Measurements from ENCODE around the gene TRAK2. TPM values are rescaled to one million over a fixed set of nuclear protein-coding genes. Genes with fewer than 3 reads are reported as not detected.
A peak's percentile ranks its signal among the peaks of the same experiment; 100 is the strongest.

TRAK2 gene
- total RNA-seq, 4 donors from 2014 or later: 30.2 to 48.3 (median 34.8) TPM

GRCh38 chr2:201363857-201364560 is 87.2 kb downstream of the TRAK2 start:
- Histone ChIP-seq H3K9me3 (peaks cover 0 to 23% (median 10%) of the 10 kb centered on the region in 4 donors), H3K4me1 (no peaks in the 10 kb centered on the region), H3K36me3 (peaks cover 0 to 54% (median 0%) of the 10 kb centered on the region in 3 donors), H3K27ac (no peak overlapping the region), H3K4me3 (no peak overlapping the region), H3K27me3 (no peaks in the 10 kb centered on the region)
- WGBS, 2 donors: 89 to 91% methylated on average over 2 of the region's 2 CpGs
- TF ChIP-seq EP300 (IDR thresholded peaks at IDR 0.05): no peak
- TF ChIP-seq, protein P1, sequence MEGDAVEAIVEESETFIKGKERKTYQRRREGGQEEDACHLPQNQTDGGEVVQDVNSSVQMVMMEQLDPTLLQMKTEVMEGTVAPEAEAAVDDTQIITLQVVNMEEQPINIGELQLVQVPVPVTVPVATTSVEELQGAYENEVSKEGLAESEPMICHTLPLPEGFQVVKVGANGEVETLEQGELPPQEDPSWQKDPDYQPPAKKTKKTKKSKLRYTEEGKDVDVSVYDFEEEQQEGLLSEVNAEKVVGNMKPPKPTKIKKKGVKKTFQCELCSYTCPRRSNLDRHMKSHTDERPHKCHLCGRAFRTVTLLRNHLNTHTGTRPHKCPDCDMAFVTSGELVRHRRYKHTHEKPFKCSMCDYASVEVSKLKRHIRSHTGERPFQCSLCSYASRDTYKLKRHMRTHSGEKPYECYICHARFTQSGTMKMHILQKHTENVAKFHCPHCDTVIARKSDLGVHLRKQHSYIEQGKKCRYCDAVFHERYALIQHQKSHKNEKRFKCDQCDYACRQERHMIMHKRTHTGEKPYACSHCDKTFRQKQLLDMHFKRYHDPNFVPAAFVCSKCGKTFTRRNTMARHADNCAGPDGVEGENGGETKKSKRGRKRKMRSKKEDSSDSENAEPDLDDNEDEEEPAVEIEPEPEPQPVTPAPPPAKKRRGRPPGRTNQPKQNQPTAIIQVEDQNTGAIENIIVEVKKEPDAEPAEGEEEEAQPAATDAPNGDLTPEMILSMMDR (IDR thresholded peaks at IDR 0.05): peak; percentile 58 to 76 (median 69)
- DNase-seq (ENCODE audit: low spot score in 2 of 2): peak in 1 of 2 donors; percentile 21

DNA sequence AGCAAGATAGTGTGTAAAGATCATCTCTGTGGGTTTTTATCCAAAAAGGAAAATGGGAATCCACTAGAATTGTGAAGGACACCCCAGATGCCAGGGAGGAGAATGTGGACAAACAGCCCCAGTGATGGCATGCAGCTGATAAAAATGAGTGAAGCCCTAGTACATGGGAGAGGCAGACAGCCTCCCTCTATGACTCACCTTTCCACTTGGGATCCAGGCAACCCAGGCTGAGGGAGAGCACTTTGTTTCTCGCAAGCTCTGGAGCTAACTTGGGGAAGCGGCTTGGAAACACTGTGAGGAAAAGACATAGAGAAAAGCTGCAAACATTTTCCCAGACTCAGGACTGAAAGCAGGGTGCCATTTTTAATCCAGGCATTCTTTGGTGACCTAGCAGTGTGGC is 88.9 kb downstream of the TRAK2 start:
- no peak overlapping the region for H3K27ac ChIP-seq

DNA sequence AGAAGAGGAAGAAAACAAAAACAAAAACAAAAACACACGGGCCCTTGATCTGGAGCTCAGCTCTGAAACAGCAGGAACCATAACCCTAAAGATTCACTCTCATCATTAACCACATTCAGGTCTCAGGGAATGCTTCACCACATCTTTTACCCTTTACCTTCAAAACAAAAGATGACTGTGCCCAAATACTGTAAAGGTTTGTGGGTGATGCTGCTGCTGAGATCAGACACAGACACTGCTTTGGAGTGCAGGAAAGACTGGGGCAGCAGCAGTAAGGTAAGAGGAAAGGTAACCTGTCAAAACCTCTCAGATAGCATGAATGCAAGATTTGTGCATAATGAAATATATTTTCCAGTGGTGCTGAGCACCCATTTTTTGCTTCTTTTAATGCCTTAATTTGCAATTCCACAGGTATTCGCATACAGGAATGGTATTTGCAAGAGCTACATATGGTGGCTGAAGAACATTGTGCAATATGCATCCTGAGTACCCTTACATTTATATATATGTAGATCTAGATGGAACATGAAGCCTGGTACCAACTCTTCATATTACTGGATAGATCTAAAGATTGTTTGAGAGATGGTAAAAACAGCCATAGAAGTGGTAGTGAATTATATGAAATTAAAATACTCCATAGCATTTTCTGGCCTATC is 90.1 kb downstream of the TRAK2 start:
- no peaks in the 10 kb centered on the region for H3K27me3 ChIP-seq
- no peak overlapping the region for H3K27ac ChIP-seq
- no peak overlapping the region for H3K4me3 ChIP-seq
- H3K4me1 ChIP-seq: peaks cover 0 to 7% (median 0%) of the 10 kb centered on the region in 4 donors
- H3K9me3 ChIP-seq: no peaks in the 10 kb centered on the region
- WGBS, 2 donors: 94 to 98% methylated on average over 2 of the region's 2 CpGs
- TF ChIP-seq EP300 (IDR thresholded peaks at IDR 0.05): no peak
- TF ChIP-seq, protein P1 (IDR thresholded peaks at IDR 0.05): no peak
- no peak for TF ChIP-seq POLR2A (IDR thresholded peaks at IDR 0.05)
- peaks cover 0 to 39% (median 0%) of the 10 kb centered on the region in 3 donors for H3K36me3 ChIP-seq
- DNase-seq (ENCODE audit: low spot score in 2 of 2): no peak

More for the DNA sequence above, 88.9 kb downstream of the TRAK2 start:
- Histone ChIP-seq H3K4me3 (no peak overlapping the region), H3K9me3 (peaks cover 0 to 8% (median 3%) of the 10 kb centered on the region in 4 donors), H3K4me1 (peaks cover 0 to 4% (median 0%) of the 10 kb centered on the region in 4 donors), H3K36me3 (peaks cover 0 to 44% (median 0%) of the 10 kb centered on the region in 3 donors), H3K27me3 (no peaks in the 10 kb centered on the region)
- WGBS, 2 donors: 97 to 100% methylated on average over 2 of the region's 2 CpGs
- TF ChIP-seq, protein P1 (IDR thresholded peaks at IDR 0.05): no peak
- DNase-seq (ENCODE audit: low spot score in 2 of 2): no peak

DNA sequence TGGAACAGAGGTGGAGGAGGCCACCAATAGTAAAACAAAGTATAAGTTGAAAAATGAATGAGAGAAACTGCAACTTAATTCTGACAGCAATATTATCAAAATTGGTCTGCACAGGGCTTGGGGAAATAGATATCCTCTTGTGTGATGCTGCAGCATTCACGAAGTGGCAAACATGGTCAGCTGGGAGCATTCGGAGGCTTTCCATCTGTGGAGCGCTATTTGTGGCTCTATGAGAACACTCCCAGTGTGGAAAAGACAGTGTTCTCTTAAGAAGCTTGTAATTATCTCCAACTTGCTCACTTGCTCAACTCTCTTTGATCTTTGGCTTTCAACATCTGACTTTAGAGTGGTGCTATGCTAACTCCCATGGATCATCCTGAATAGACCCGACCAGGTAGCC is 91.0 kb downstream of the TRAK2 start:
- 86 to 89% methylated on average over 4 of the region's 4 CpGs for WGBS, 2 donors
- H3K36me3 ChIP-seq: peaks cover 0 to 39% (median 0%) of the 10 kb centered on the region in 3 donors

More for the DNA sequence above, 91.0 kb downstream of the TRAK2 start:
- H3K4me1 ChIP-seq: peaks cover 0 to 7% (median 0%) of the 10 kb centered on the region in 4 donors
- H3K4me3 ChIP-seq: no peak overlapping the region
- H3K27me3 ChIP-seq: no peaks in the 10 kb centered on the region
- no peaks in the 10 kb centered on the region for H3K9me3 ChIP-seq
- no peak overlapping the region for H3K27ac ChIP-seq
- DNase-seq (ENCODE audit: low spot score in 2 of 2): no peak
- TF ChIP-seq POLR2A (IDR thresholded peaks at IDR 0.05): no peak
- TF ChIP-seq, protein P1 (IDR thresholded peaks at IDR 0.05): no peak
- TF ChIP-seq EP300 (IDR thresholded peaks at IDR 0.05): no peak

Measured in tibial nerve (tissue), 4 donors.